GM19452 (cell line): ENCODE measurements around the gene STK36.

Experiments
- ATAC-seq: cut with Tn5 transposase; IDR thresholded peaks from one replicate; pipeline ENCODE4 v1.9.1; 2021; ENCODE audit not compliant: unreplicated experiment

STK36 gene

DNA sequence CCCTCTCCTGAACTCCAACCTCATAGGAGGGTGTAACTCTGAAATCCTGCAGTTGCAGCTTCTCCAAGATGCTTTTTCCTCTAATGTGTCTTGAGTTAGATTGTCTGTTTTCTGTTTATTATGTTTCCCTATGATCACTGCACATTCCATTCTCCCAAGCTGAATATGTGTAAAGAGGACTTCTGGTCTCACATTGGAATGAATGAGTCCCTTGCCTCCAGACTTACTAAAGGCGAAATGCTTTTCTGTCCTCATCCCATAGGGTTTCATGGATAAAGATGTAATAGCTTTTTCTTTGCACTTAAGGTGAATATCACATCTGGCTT, 74.5 kb downstream of the STK36 start:
- no peak for ATAC-seq

DNA sequence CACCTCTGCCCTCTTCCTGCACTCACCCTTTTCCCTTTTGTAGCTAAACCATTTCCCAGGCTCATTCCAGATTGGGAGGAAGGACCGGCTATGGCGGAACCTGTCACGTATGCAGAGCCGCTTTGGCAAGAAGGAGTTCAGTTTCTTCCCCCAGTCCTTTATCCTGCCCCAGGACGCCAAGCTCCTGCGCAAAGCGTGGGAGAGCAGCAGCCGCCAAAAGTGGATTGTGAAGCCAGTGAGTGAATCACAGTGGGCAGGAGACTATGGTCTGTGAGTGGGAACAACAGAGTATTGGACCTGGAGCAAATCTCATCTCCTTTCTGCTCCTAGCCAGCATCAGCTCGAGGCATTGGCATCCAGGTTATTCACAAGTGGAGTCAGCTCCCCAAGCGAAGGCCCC, 75.1 kb downstream of the STK36 start:
- ATAC-seq, result no peak

DNA sequence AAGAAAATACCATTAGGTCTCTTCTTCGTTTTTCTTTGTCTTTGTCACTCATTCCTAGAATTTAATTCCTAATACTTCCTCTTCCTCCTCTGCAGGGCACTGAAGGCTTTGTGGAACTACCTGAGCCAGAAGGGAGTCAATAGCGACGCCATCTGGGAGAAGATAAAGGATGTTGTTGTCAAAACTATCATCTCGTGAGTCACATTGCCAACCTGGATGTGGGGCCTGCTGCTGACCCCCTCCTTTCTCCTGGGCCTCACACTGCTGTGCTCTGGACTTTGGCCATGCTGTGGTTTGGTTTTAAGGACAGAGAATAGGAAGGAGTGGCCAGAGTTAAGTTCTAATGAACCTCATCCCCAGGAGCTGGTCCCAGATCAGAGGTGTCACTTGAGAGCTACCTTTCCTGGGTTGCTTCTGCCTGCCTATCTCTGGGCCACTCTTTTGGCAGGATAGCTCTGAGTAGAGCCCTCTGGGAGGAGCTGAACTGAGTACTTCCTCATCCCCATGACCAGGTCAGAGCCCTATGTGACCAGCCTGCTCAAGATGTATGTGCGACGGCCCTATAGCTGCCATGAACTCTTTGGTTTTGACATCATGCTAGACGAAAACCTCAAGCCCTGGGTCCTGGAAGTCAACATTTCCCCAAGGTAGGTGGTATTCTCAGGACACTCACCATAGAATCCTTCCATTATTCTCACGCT, 77.0 kb downstream of the STK36 start:
- no peak for ATAC-seq
